Measurements from ENCODE around the gene ADAM17. TPM values are rescaled to one million over a fixed set of nuclear protein-coding genes. Genes with fewer than 3 reads are reported as not detected.
"Not testable (repeated sequence)": the region's sequence is repeated elsewhere in the genome, so short reads cannot be mapped to it uniquely, and the experiment has no call there.

Gene ADAM17
- total and polyA plus RNA-seq, 9 of the 15 experiments (the other 6 are each of a cell fraction or from before 2014, with no cell fraction given) = 5.8 to 30.0 (median 19.0) TPM

DNA sequence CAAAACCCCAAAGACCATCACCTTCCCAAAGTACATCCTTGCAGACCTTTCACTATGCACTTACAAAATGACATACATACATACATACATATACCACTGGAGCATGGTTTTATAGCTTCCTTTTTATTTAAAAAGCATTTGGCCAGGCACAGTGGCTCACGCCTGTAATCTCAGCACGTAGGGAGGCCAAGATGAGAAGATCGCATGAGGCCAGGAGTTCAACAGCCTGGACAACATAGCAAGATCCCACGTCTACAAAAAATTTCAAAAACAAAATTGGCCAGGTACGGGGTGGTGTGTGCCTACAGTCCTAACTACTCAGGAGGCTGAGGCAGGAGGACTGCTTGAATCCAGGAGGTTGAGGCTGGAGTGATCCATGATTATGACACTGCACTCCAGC, 29.9 kb upstream of the ADAM17 start:
- FAIRE-seq (no peak), DNase-seq (ENCODE audit: extremely low read depth in 1 of 4, low spot score in 3 of 4) (no peak), ATAC-seq (no peak)
- ChIA-PET CTCF (ENCODE audit: low intra/inter-chr PET ratio) (no interaction called here), POLR2A (no interaction called here)
- BruUV-seq (replicated peaks) = no TSS peak
- Histone ChIP-seq H2AFZ (ENCODE audit: low read depth, low read length) (no peak overlapping the region), H3K79me2 (ENCODE audit: control insufficient read depth, insufficient read depth, low read length) (0 out of 3 replicates have a peak, but pooled peaks cover 4% of the 10 kb centered on the region), H3K27ac (ENCODE audit: extremely low read depth, low read depth, low read length) (no peak overlapping the region), H3K9me3 (replicated peaks; ENCODE audit: control insufficient read depth, insufficient read depth, low read depth, low read length) (no peaks in the 10 kb centered on the region), H3K4me3 (no peak overlapping the region), H3K27me3 (ENCODE audit: control insufficient read depth in 2 of 2, insufficient read depth in 2 of 2, low read length in 2 of 2) (no peaks in the 10 kb centered on the region), H3K9me1 (ENCODE audit: control insufficient read depth, insufficient read depth, low read length) (no peaks in the 10 kb centered on the region), H3K9ac (ENCODE audit: insufficient read depth in 1 of 2, low read depth in 2 of 2, low read length in 2 of 2) (no peak overlapping the region), H3K4me2 (ENCODE audit: insufficient read depth, low read length) (no peak overlapping the region), H4K20me1 (replicated peaks; ENCODE audit: control insufficient read depth, insufficient read depth, low read length) (no peaks in the 10 kb centered on the region), H3K36me3 (ENCODE audit: control insufficient read depth, insufficient read depth, low read length) (peaks cover 63% of the 10 kb centered on the region), H3K4me1 (replicated peaks in 1 of 2; ENCODE audit: control insufficient read depth in 2 of 2, insufficient read depth in 2 of 2, low read length in 2 of 2) (no peaks in the 10 kb centered on the region)
- intact Hi-C loops (cut with micrococcal nuclease) (no loop called here), in situ Hi-C loops (cut with MboI) (no loop called here)
- peak; percentile 24 for TF ChIP-seq RBM25 (IDR thresholded peaks at IDR 0.05; ENCODE audit: low read depth, low read length, severe bottlenecking)
- peak; percentile 89 for TF ChIP-seq ZNF121 (CRISPR knock-in tag; conservative IDR thresholded peaks at IDR 0.05)
- TF ChIP-seq PML (IDR thresholded peaks at IDR 0.05; ENCODE audit: low read length) = no peak
- WGBS (ENCODE audit: insufficient coverage, low coverage, missing lambda C conversion rate) = 95% methylated on average over 5 of the region's 5 CpGs

DNA sequence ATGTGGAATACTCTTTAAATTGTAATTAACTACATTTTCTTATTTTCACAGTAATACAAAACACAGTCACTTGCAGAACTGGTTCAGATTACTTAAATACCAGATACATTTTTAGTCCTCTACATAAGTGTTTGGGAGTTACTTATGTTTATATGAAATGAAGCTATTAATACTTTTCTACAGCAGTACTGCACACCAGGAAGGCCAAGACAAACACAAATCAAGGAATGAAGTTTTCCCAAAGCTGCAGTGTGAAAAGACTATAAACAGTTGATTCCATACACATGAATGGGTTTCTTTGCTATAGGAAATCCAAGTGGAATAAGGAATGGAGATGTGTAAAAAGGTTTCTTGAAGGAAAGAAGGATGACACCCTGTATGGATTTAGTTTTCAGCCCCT, 29.3 kb upstream of the ADAM17 start:
- FAIRE-seq; CTCF ChIA-PET (ENCODE audit: low intra/inter-chr PET ratio); H2AFZ ChIP-seq (ENCODE audit: low read depth, low read length); H3K27ac ChIP-seq (ENCODE audit: extremely low read depth, low read depth, low read length); H3K9me1 ChIP-seq (ENCODE audit: control insufficient read depth, insufficient read depth, low read length); H3K79me2 ChIP-seq (ENCODE audit: control insufficient read depth, insufficient read depth, low read length); BruUV-seq (replicated peaks); in situ Hi-C loops (cut with MboI); H4K20me1 ChIP-seq (replicated peaks; ENCODE audit: control insufficient read depth, insufficient read depth, low read length); intact Hi-C loops (cut with micrococcal nuclease); POLR2A ChIA-PET; H3K4me3 ChIP-seq; ATAC-seq; DNase-seq (ENCODE audit: extremely low read depth in 1 of 4, low spot score in 3 of 4); H3K4me1 ChIP-seq (replicated peaks in 1 of 2; ENCODE audit: control insufficient read depth in 2 of 2, insufficient read depth in 2 of 2, low read length in 2 of 2); H3K9ac ChIP-seq (ENCODE audit: insufficient read depth in 1 of 2, low read depth in 2 of 2, low read length in 2 of 2); H3K27me3 ChIP-seq (ENCODE audit: control insufficient read depth in 2 of 2, insufficient read depth in 2 of 2, low read length in 2 of 2); H3K9me3 ChIP-seq (replicated peaks; ENCODE audit: control insufficient read depth, insufficient read depth, low read depth, low read length); H3K4me2 ChIP-seq (ENCODE audit: insufficient read depth, low read length): not testable (repeated sequence)
- H3K36me3 ChIP-seq (ENCODE audit: control insufficient read depth, insufficient read depth, low read length) = peaks cover 57% of the 10 kb centered on the region
